K562 (cell line): ENCODE results near the gene RARA. TPM values are rescaled to one million over a fixed set of nuclear protein-coding genes. Genes with fewer than 3 reads are reported as not detected.
A peak's percentile ranks its signal among the peaks of the same experiment; 100 is the strongest.

Source experiments
- BCOR ChIP-seq: fragments of 450-650 bp; IDR thresholded peaks from 2 replicates; pipeline ENCODE4 v1.6.1; 2016
- EP300 ChIP-seq: IDR thresholded peaks from 2 replicates; pipeline ENCODE4 v1.6.1; 2012; ENCODE audit warnings: low read length, improper control_type of control experiment
- EWSR1 ChIP-seq: fragments of 450-650 bp; IDR thresholded peaks from 2 replicates; pipeline ENCODE4 v1.6.1; 2018; ENCODE audit warnings: borderline replicate concordance, mild to moderate bottlenecking, low read depth, moderate library complexity; ENCODE audit not compliant: partially characterized antibody
- PHF21A ChIP-seq: fragments of 450-650 bp; IDR thresholded peaks from 2 replicates; pipeline ENCODE4 v1.6.1; 2017; ENCODE audit warnings: low read depth, borderline replicate concordance
- PKNOX1 ChIP-seq: fragments of 450-650 bp; IDR thresholded peaks from 2 replicates; pipeline ENCODE4 v1.6.1; 2016
- POLR2AphosphoS2 ChIP-seq: IDR thresholded peaks from 2 replicates; pipeline ENCODE4 v1.6.1; 2012; ENCODE audit warnings: low read length, improper control_type of control experiment
- PRPF4 ChIP-seq: fragments of 200-400 bp; formaldehyde crosslinking; IDR thresholded peaks from one replicate; pipeline ENCODE4 v1.6.1; 2017; ENCODE audit warnings: low read length, low read depth, mild to moderate bottlenecking; ENCODE audit not compliant: insufficient read depth, poor library complexity, severe bottlenecking
- RBFOX2 ChIP-seq: fragments of 200-400 bp; formaldehyde crosslinking; IDR thresholded peaks from 2 replicates; pipeline ENCODE4 v1.6.1; 2017; ENCODE audit warnings: low read depth, mild to moderate bottlenecking, low read length, moderate library complexity
- TEAD4 ChIP-seq, 2 experiments: sonication (generic) in 1 of 2; formaldehyde crosslinking in 1 of 2; IDR thresholded peaks; 2 replicates each; pipeline versions ENCODE4 v1.6.1 to v1.8.0; 2012 to 2022; ENCODE audit warnings: borderline replicate concordance in 1 of 2, inconsistent platforms in 1 of 2, low read length in 1 of 2, mild to moderate bottlenecking in 1 of 2, missing genetic modification reagents in 1 of 2
- ZNF140 ChIP-seq: fragments of 250-450 bp; sonication (Bioruptor Pico); IDR thresholded peaks from 2 replicates; pipeline ENCODE4 v1.8.0; 2021; ENCODE audit warnings: moderate library complexity, mild to moderate bottlenecking, inconsistent platforms
- ZNF407 ChIP-seq: fragments of 450-650 bp; IDR thresholded peaks from 2 replicates; pipeline ENCODE4 v1.6.1; 2016; ENCODE audit warnings: low read depth
- polyA plus RNA-seq, 8 experiments: library from polyadenylated mRNA; depleted of rRNA in 4 of 8; stranded (reverse) in 5 of 8; unstranded in 3 of 8; fragments of >200 nt; fragmentation: Nextera tagmentation in 2 of 8; fragmentation: Illumina TruSeq in 1 of 8; extraction: Ambion mirVana in 2 of 8; extraction: Trizol in 1 of 8; gene quantifications; 2 replicates each; pipeline versions ENCODE4 v1.2.1 to v1.2.3, GENCODE V29; 2011 to 2014; ENCODE audit warnings: inconsistent platforms in 1 of 8, missing spikeins in 1 of 8
- total RNA-seq, 7 experiments: library from RNA; depleted of rRNA in 6 of 7; stranded (reverse); fragments of >200 nt in 6 of 7; fragmentation: Illumina TruSeq in 2 of 7; extraction: Trizol in 2 of 7; gene quantifications; 2 replicates each; pipeline versions ENCODE4 v1.2.1 to v1.2.3, GENCODE V29; 2011 to 2021; ENCODE audit warnings: low replicate concordance in 1 of 7
- TF ChIP-seq, protein P1 (sequence below), 2 experiments: IDR thresholded peaks; 2 replicates each; pipeline ENCODE4 v1.6.1; 2012; ENCODE audit warnings: improper control_type of control experiment in 2 of 2, low read depth in 2 of 2, low read length in 2 of 2, borderline replicate concordance in 1 of 2

Gene RARA
- total and polyA plus RNA-seq, 9 of the 15 experiments (the other 6 are each of a cell fraction or from before 2014, with no cell fraction given) = 0.10 to 28.0 (median 7.9) TPM

DNA sequence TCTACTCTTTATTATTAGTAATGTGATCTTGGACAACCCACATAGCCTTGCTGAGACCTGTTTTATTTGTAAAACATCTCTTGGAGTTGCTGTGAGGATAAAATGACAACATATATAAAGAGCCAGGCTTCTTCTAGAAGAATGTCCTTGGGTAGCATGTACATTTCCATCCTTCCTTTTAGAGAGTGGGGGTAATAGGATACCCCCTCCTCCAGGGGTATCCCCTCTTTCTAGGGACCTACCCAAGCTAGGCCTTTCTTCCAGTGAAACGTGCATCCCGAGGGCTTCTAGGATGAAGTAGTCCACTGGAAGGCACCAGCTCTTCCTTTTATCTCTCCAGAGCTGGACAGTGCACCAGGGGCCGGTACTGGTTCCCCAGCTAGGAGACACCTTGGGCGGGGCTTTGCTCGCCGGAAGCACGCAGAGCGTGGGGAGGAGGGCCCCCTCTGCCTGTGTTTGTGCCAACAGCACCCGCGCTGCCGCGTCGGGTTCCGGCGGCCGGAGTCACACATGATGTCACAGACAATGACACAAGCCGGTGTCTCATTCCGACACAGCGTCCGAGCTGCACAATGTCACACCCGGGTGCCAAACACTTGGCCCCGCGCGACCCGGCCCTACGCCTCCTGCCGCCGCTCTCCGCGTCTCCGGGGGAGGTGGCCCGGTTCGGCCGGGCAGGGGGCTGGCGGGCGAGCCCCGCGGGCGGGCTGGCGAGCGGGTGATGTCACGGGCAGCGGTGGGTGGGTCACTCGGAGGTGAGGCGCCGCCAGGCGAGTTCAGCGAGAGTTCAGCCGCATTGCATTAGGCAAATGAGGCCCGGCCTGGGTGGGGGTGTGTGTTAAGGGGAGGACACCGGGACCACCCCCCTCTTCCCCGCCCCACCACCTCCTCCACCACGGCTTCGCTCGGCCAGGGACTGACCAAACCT is 32.2 kb downstream of the RARA start (continued):
- TF ChIP-seq PRPF4 (no peak), PKNOX1 (no peak), TEAD4 (IDR thresholded peaks at IDR 0.05; ENCODE audit: low read length) (no peak), TEAD4 (CRISPR knock-in tag; IDR thresholded peaks at IDR 0.05; ENCODE audit: borderline replicate concordance) (no peak), BCOR (no peak), ZNF407 (no peak), EWSR1 (no peak), PHF21A (no peak), RBFOX2 (peak; percentile 82), POLR2AphosphoS2 (no peak), ZNF140 (CRISPR knock-in tag) (no peak), EP300 (0 out of 2 replicates have a peak, but pooled peaks have one; percentile 23)
- TF ChIP-seq, protein P1, sequence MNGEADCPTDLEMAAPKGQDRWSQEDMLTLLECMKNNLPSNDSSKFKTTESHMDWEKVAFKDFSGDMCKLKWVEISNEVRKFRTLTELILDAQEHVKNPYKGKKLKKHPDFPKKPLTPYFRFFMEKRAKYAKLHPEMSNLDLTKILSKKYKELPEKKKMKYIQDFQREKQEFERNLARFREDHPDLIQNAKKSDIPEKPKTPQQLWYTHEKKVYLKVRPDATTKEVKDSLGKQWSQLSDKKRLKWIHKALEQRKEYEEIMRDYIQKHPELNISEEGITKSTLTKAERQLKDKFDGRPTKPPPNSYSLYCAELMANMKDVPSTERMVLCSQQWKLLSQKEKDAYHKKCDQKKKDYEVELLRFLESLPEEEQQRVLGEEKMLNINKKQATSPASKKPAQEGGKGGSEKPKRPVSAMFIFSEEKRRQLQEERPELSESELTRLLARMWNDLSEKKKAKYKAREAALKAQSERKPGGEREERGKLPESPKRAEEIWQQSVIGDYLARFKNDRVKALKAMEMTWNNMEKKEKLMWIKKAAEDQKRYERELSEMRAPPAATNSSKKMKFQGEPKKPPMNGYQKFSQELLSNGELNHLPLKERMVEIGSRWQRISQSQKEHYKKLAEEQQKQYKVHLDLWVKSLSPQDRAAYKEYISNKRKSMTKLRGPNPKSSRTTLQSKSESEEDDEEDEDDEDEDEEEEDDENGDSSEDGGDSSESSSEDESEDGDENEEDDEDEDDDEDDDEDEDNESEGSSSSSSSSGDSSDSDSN (IDR thresholded peaks at IDR 0.05; ENCODE audit: borderline replicate concordance in 1 of 2, low read depth in 2 of 2, low read length in 2 of 2) = 0 out of 4 replicates have a peak, but pooled peaks of 1 of the 2 experiments have one; percentile 14
